ENCODE measurements around the gene RDH11. TPM values are rescaled to one million over a fixed set of nuclear protein-coding genes. Genes with fewer than 3 reads are reported as not detected.

The RDH11 gene
- total and polyA plus RNA-seq, 2 experiments from 2014 or later = 95.2 to 139 TPM

- peaks cover 8% of the 10 kb centered on the region for H3K36me3 Mint-ChIP-seq (ENCODE audit: low read depth)
- H3K36me3 ChIP-seq (ENCODE audit: insufficient read depth) = no peaks in the 10 kb centered on the region
Measured at GRCh38 chr14:67630186-67630585, 65.4 kb downstream of the RDH11 start.

More at GRCh38 chr14:67630186-67630585, 65.4 kb downstream of the RDH11 start:
- Mint-ChIP-seq H3K9me3 (no peaks in the 10 kb centered on the region), H3K27ac (no peak overlapping the region), H3K4me1 (no peaks in the 10 kb centered on the region), H3K27me3 (ENCODE audit: insufficient read depth, low read depth, poor library complexity) (peaks cover 7% of the 10 kb centered on the region), H3K4me3 (no peak overlapping the region)
- Histone ChIP-seq H3K27ac (ENCODE audit: low read depth) (no peak overlapping the region), H4K20me1 (replicated peaks; ENCODE audit: insufficient read depth) (peaks cover 10% of the 10 kb centered on the region; the same call in 1 of the 2 replicates), H3K4me2 (no peak overlapping the region), H3F3A (replicated peaks; ENCODE audit: low read depth) (no peaks in the 10 kb centered on the region), H3K27me3 (ENCODE audit: insufficient read depth) (no peaks in the 10 kb centered on the region), H3K79me2 (replicated peaks; ENCODE audit: insufficient read depth) (no peaks in the 10 kb centered on the region), H2AFZ (no peak overlapping the region), H3K9me2 (ENCODE audit: insufficient read depth) (no peaks in the 10 kb centered on the region), H3K4me3 (no peak overlapping the region), H3K4me1 (ENCODE audit: insufficient read depth) (no peaks in the 10 kb centered on the region)
- ATAC-seq = no peak
- no peak for DNase-seq (ENCODE audit: low spot score)
- TF ChIP-seq EZH2phosphoT487 (IDR thresholded peaks at IDR 0.05; ENCODE audit: unreplicated experiment) (no peak), ZNF462 (CRISPR knock-in tag; IDR thresholded peaks at IDR 0.05) (no peak), REST (IDR thresholded peaks at IDR 0.05; ENCODE audit: unreplicated experiment) (no peak), NANOG (IDR thresholded peaks at IDR 0.05; ENCODE audit: borderline replicate concordance) (no peak), CTCF (conservative IDR thresholded peaks at IDR 0.05; ENCODE audit: low read depth in 2 of 2) (no peak), EZH2 (IDR thresholded peaks at IDR 0.05; ENCODE audit: low read depth, unreplicated experiment) (no peak), ZNF331 (CRISPR knock-in tag; IDR thresholded peaks at IDR 0.05; ENCODE audit: low read depth) (no peak), ZNF114 (CRISPR knock-in tag; IDR thresholded peaks at IDR 0.05) (no peak), CREB1 (CRISPR knock-in tag; IDR thresholded peaks at IDR 0.05; ENCODE audit: low read depth) (no peak), POLR2AphosphoS5 (IDR thresholded peaks at IDR 0.05; ENCODE audit: low read depth) (no peak), JUNB (IDR thresholded peaks at IDR 0.05; ENCODE audit: unreplicated experiment) (no peak), ETS1 (IDR thresholded peaks at IDR 0.05) (no peak), STAT1 (IDR thresholded peaks at IDR 0.05; ENCODE audit: unreplicated experiment) (no peak)
